Fibroblast of pulmonary artery (primary cell): Measurements from ENCODE around the gene RANBP10.
A peak's percentile ranks its signal among the peaks of the same experiment; 100 is the strongest.

Source experiments
- DNase-seq: peaks from one replicate; pipeline ENCODE4 v3.0.0-alpha.2; 2010; ENCODE audit warnings: low read depth
- H3K4me3 ChIP-seq: replicated peaks from 2 replicates; pipeline ENCODE4 v1.5.1; 2011; ENCODE audit warnings: low read depth, mild to moderate bottlenecking, control low read depth, low read length, moderate library complexity
- CTCF ChIP-seq: IDR thresholded peaks from 2 replicates; pipeline ENCODE4 v1.5.1; 2011; ENCODE audit warnings: mild to moderate bottlenecking, control low read depth, low read length, inconsistent platforms; ENCODE audit errors: missing control alignments

The RANBP10 gene

GRCh38 chr16:67825906-67826305 lies 19.5 kb upstream of the RANBP10 start:
- TF ChIP-seq CTCF = no peak
- H3K4me3 ChIP-seq = no peak overlapping the region
- no peak for DNase-seq

GRCh38 chr16:67825119-67825518 lies 18.8 kb upstream of the RANBP10 start:
- DNase-seq = no peak

DNA sequence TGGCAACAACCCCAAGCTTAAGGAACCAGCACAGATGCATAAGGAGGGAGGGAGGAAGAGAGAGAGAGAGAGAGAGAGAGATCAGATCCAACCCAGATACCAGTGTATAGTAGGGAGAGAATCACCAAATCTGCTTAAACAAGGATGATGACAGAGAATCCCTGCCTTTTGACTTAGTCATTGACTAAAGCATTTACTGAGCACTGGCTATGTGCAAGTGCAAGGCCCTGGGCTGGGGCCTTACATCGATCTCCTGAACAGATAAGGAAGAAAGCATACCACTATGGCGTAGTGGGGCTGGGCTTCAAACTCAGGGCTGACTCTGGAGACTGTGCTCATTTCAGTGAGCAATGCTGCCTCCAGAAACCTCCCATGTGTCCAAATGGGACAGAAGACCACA lies 16.2 kb upstream of the RANBP10 start:
- no peak overlapping the region for H3K4me3 ChIP-seq
- no peak for TF ChIP-seq CTCF
- no peak for DNase-seq

More at GRCh38 chr16:67825119-67825518, 18.8 kb upstream of the RANBP10 start:
- no peak for TF ChIP-seq CTCF
- H3K4me3 ChIP-seq = no peak overlapping the region

- H3K4me3 ChIP-seq = no peak overlapping the region
- DNase-seq = no peak
- no peak for TF ChIP-seq CTCF
Measured at GRCh38 chr16:67820608-67821259, 14.4 kb upstream of the RANBP10 start.

DNA sequence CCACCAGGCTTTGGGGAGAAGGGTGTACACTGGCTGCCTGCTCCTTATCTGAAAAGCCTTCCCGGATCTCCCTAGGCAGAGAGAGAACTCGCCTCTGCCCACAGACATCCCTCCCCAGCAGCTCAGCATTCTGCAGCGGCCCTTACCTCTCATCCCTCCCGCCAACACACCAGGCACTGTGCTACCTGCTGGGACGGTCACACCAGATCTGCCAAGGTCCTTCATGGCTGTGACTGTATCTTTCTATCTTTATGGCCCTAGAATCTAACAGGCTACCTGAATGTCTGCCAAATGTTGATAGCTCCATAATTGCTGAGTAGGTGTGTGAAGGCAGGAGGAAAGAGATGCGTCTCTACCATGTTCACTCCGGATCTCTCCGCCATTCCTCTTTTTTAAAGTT lies 8.2 kb upstream of the RANBP10 start:
- DNase-seq = no peak
- no peak for TF ChIP-seq CTCF
- no peak overlapping the region for H3K4me3 ChIP-seq

DNA sequence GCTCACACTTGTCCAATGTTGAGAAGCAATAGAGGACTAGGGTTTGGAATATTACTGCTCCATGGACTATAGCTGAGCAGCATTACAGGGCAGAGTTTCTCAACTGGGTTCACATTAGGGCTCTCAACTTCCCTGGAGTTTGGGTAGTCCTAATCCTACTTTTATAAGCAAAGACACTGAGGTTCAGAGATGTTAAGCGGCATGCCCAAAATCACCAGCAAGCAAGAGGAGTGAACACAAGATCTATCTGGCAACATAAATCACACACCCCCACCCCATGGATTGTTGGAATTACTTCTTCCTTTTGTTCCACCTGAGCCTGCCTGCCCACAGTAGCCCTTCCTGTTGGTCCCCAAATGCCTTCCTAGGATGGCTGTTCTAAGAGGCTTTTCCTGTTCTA lies 5.5 kb upstream of the RANBP10 start:
- no peak for TF ChIP-seq CTCF
- no peak for DNase-seq
- no peak overlapping the region for H3K4me3 ChIP-seq

GRCh38 chr16:67807148-67807682 lies 855 bp upstream of the RANBP10 start:
- no peak for DNase-seq
- peak overlapping the region; percentile 96 for H3K4me3 ChIP-seq
- TF ChIP-seq CTCF = peak; percentile 10
